ENCODE measurements around the gene MSANTD3.

The MSANTD3 gene

DNA sequence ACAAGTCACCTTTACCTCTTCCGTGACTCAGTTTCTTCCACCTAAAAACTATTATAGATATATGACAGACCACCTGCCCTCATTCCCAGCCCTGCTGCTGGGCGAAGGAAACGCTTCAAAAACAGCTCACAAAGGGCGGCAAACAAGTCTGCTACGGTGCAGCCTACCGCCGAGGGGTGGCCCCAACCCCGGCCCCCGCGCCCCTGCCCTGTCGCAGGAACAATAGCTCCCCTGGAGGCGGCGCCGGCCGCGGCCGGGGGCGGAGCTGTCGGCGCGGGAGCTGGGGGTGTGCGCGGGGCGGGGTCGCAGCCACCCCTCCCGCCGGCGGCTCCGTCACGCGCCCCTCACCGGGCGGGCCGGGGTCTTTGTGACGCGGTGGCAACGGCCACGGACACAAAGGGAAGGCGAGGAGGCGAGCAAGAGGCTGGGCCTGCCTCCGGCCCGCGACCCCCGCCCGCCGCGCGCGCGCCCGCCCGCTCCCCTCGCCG lies 45.9 kb downstream of the MSANTD3 start, which contains the start of gene TMEFF1:
TSS of gene TMEFF1 (plus strand) at position 362 of the 488 bp plus-strand sequence. CDS start 396 bp downstream, outside the sequence.
- TF ChIP-seq, protein P1, sequence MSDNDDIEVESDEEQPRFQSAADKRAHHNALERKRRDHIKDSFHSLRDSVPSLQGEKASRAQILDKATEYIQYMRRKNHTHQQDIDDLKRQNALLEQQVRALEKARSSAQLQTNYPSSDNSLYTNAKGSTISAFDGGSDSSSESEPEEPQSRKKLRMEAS (IDR thresholded peaks at IDR 0.05; ENCODE audit: low read depth, low read length), result no peak
- TF ChIP-seq POLR2A (IDR thresholded peaks at IDR 0.05; ENCODE audit: extremely low read depth, insufficient read length) (no peak), MYC (IDR thresholded peaks at IDR 0.05; ENCODE audit: low read depth, low read length) (no peak)
- TF ChIP-seq, protein P2, sequence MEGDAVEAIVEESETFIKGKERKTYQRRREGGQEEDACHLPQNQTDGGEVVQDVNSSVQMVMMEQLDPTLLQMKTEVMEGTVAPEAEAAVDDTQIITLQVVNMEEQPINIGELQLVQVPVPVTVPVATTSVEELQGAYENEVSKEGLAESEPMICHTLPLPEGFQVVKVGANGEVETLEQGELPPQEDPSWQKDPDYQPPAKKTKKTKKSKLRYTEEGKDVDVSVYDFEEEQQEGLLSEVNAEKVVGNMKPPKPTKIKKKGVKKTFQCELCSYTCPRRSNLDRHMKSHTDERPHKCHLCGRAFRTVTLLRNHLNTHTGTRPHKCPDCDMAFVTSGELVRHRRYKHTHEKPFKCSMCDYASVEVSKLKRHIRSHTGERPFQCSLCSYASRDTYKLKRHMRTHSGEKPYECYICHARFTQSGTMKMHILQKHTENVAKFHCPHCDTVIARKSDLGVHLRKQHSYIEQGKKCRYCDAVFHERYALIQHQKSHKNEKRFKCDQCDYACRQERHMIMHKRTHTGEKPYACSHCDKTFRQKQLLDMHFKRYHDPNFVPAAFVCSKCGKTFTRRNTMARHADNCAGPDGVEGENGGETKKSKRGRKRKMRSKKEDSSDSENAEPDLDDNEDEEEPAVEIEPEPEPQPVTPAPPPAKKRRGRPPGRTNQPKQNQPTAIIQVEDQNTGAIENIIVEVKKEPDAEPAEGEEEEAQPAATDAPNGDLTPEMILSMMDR (IDR thresholded peaks at IDR 0.05; ENCODE audit: low read depth, low read length), result no peak
- peak; percentile 71 for DNase-seq (ENCODE audit: low read depth)
- H3K4me3 ChIP-seq (ENCODE audit: low read depth, low read length), result peak within 1 kb of the TSS; percentile 16

- H3K4me3 ChIP-seq (ENCODE audit: low read depth, low read length), result peak overlapping the region; percentile 16
- TF ChIP-seq, protein P2 (IDR thresholded peaks at IDR 0.05; ENCODE audit: low read depth, low read length), result no peak
- no peak for TF ChIP-seq POLR2A (IDR thresholded peaks at IDR 0.05; ENCODE audit: extremely low read depth, insufficient read length)
- TF ChIP-seq, protein P1 (IDR thresholded peaks at IDR 0.05; ENCODE audit: low read depth, low read length), result no peak
- TF ChIP-seq MYC (IDR thresholded peaks at IDR 0.05; ENCODE audit: low read depth, low read length), result no peak
- peak; percentile 67 for DNase-seq (ENCODE audit: low read depth)
Observed at GRCh38 chr9:100473276-100474081, 46.5 kb downstream of the MSANTD3 start.

DNA sequence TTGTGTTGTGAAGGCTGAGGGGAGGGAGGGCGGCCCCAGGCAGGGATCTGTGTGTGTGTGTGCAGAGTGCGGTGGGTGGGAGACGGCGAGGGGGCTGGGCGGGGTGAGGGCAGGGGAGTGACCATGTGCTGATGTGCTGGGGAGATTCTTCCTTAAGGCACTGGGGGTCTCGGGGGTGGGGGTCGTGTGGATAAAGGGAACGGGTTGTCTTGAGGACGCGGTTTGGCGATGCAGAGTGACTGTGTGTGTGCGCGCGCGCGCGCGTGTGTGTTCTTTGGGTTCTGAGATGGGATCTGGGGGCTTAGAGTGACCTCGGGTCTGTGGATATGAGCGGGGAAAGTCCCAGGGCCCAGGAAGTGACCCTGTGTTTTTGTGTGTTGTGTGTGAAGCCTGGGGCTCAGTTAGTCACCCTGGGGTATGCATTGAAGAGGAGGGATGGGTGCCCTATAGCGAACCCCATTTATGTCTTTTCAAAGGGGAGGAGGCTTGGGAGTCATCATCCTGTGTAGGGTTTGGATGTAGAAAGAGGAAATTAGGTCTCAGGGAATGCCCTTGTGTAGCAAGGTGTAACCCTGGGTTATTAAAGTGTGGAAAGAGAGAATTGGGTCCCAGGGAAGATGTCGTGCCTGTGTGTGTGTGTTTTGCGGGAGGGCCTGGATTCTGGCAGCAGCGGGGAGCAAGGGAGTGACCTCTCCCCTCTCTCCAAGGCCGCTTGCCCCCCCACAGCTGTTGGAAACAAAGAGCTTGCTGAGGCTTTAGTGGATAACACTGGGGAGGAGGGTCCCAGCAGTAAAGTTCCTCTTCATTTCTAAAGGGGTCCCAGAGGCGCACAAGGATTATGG lies 47.4 kb downstream of the MSANTD3 start:
- TF ChIP-seq, protein P2 (IDR thresholded peaks at IDR 0.05; ENCODE audit: low read depth, low read length), result no peak
- TF ChIP-seq, protein P1 (IDR thresholded peaks at IDR 0.05; ENCODE audit: low read depth, low read length), result no peak
- TF ChIP-seq MYC (IDR thresholded peaks at IDR 0.05; ENCODE audit: low read depth, low read length) (no peak), POLR2A (IDR thresholded peaks at IDR 0.05; ENCODE audit: extremely low read depth, insufficient read length) (no peak)
- no peak overlapping the region for H3K4me3 ChIP-seq (ENCODE audit: low read depth, low read length)
- DNase-seq (ENCODE audit: low read depth), result no peak

DNA sequence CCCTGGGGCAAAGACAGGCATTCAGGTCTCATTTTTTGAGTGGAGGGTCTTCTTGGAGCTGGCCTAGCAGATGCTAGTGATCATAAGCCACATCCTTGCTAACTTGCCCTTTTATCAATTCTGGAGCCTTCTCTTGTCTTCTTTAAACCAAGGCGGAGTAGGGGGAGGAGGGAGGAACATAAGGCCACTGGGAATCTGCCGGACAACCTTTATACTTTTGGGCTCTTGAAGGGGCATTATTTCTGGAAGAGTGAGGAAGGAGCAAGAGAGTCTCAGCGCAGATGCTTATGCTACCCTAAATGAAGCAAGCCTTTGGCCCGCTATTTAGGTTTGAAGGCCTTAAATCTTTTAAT lies 48.0 kb downstream of the MSANTD3 start:
- DNase-seq (ENCODE audit: low read depth), result no peak
- TF ChIP-seq MYC (IDR thresholded peaks at IDR 0.05; ENCODE audit: low read depth, low read length) (no peak), POLR2A (IDR thresholded peaks at IDR 0.05; ENCODE audit: extremely low read depth, insufficient read length) (no peak)
- TF ChIP-seq, protein P2 (IDR thresholded peaks at IDR 0.05; ENCODE audit: low read depth, low read length), result no peak
- TF ChIP-seq, protein P1 (IDR thresholded peaks at IDR 0.05; ENCODE audit: low read depth, low read length), result no peak
- no peak overlapping the region for H3K4me3 ChIP-seq (ENCODE audit: low read depth, low read length)

GRCh38 chr9:100477241-100477640 lies 50.3 kb downstream of the MSANTD3 start:
- TF ChIP-seq MYC (IDR thresholded peaks at IDR 0.05; ENCODE audit: low read depth, low read length) (no peak), POLR2A (IDR thresholded peaks at IDR 0.05; ENCODE audit: extremely low read depth, insufficient read length) (no peak)
- TF ChIP-seq, protein P1 (IDR thresholded peaks at IDR 0.05; ENCODE audit: low read depth, low read length), result no peak
- TF ChIP-seq, protein P2 (IDR thresholded peaks at IDR 0.05; ENCODE audit: low read depth, low read length), result no peak
- H3K4me3 ChIP-seq (ENCODE audit: low read depth, low read length), result no peak overlapping the region
- DNase-seq (ENCODE audit: low read depth), result no peak

All from NB4 (cell line).